ENCODE results near the gene PISD.
"Not testable (repeated sequence)": the region's sequence is repeated elsewhere in the genome, so short reads cannot be mapped to it uniquely, and the experiment has no call there.

PISD gene

GRCh38 chr22:31604746-31605705 is 57.0 kb downstream of the PISD start:
- DNase-seq = no peak

GRCh38 chr22:31604137-31604705 is 57.8 kb downstream of the PISD start:
- no peak for DNase-seq

GRCh38 chr22:31603574-31603973 is 58.4 kb downstream of the PISD start:
- DNase-seq = no peak

GRCh38 chr22:31603081-31603525 is 58.9 kb downstream of the PISD start:
- DNase-seq = no peak

GRCh38 chr22:31602259-31602952 is 59.6 kb downstream of the PISD start:
- DNase-seq = no peak

GRCh38 chr22:31595271-31595670 is 66.7 kb downstream of the PISD start:
- DNase-seq = no peak

- DNase-seq = not testable (repeated sequence)
Observed at GRCh38 chr22:31590161-31590560, 71.9 kb downstream of the PISD start.

- no peak for DNase-seq
Observed at GRCh38 chr22:31588970-31589675, 72.9 kb downstream of the PISD start.

- DNase-seq = no peak
Observed at GRCh38 chr22:31586137-31586920, 75.7 kb downstream of the PISD start.

- DNase-seq = peak; percentile 61
Observed at GRCh38 chr22:31585161-31585859, 76.7 kb downstream of the PISD start.

- DNase-seq = no peak
Observed at GRCh38 chr22:31584804-31585160, 77.2 kb downstream of the PISD start.

- no peak for DNase-seq
Observed at GRCh38 chr22:31583861-31584485, 78.0 kb downstream of the PISD start.

- DNase-seq = no peak
Observed at GRCh38 chr22:31579835-31580242, 82.2 kb downstream of the PISD start.

- DNase-seq = no peak
Observed at GRCh38 chr22:31578171-31578570, 83.8 kb downstream of the PISD start.

GRCh38 chr22:31577711-31578110 is 84.3 kb downstream of the PISD start:
- DNase-seq = no peak

GRCh38 chr22:31575190-31575589 is 86.8 kb downstream of the PISD start:
- DNase-seq = no peak

GRCh38 chr22:31574055-31574670 is 87.9 kb downstream of the PISD start:
- no peak for DNase-seq

- DNase-seq = no peak
Observed at GRCh38 chr22:31572939-31573338, 89.1 kb downstream of the PISD start.

- no peak for DNase-seq
Observed at GRCh38 chr22:31569126-31569525, 92.9 kb downstream of the PISD start.

All from activated CD8-positive, alpha-beta memory T cell treated with anti-CD3 and anti-CD28 coated beads, Interleukin-2, amount 50 U/mL, for 48 hours (primary cell).